Measurements from ENCODE around the gene PCDH19.

Gene PCDH19

DNA sequence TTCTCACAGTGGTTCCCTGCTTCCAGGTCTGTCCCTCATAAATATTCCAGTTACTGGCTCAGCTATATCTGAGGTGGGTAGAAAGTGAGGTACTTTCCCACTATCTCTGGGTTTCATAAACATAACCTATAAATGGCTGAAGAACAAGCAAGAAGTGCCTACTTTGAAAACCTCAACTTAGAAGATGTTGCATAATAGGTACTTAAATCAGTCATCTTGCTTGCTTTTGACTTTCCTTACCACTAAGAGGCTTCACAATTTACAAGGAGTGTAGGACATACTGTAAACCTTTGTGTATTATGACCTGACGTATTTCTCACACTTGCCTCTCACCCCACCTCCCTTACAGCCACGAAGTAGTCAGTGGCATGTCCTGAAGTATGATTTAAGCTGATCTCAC, 145.9 kb downstream of the PCDH19 start:
- FAIRE-seq, result no peak
- TF ChIP-seq, protein P1, sequence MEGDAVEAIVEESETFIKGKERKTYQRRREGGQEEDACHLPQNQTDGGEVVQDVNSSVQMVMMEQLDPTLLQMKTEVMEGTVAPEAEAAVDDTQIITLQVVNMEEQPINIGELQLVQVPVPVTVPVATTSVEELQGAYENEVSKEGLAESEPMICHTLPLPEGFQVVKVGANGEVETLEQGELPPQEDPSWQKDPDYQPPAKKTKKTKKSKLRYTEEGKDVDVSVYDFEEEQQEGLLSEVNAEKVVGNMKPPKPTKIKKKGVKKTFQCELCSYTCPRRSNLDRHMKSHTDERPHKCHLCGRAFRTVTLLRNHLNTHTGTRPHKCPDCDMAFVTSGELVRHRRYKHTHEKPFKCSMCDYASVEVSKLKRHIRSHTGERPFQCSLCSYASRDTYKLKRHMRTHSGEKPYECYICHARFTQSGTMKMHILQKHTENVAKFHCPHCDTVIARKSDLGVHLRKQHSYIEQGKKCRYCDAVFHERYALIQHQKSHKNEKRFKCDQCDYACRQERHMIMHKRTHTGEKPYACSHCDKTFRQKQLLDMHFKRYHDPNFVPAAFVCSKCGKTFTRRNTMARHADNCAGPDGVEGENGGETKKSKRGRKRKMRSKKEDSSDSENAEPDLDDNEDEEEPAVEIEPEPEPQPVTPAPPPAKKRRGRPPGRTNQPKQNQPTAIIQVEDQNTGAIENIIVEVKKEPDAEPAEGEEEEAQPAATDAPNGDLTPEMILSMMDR (IDR thresholded peaks at IDR 0.05; ENCODE audit: insufficient read depth, missing control alignments), result no peak
- no peak for DNase-seq (ENCODE audit: insufficient read length, low spot score)

DNA sequence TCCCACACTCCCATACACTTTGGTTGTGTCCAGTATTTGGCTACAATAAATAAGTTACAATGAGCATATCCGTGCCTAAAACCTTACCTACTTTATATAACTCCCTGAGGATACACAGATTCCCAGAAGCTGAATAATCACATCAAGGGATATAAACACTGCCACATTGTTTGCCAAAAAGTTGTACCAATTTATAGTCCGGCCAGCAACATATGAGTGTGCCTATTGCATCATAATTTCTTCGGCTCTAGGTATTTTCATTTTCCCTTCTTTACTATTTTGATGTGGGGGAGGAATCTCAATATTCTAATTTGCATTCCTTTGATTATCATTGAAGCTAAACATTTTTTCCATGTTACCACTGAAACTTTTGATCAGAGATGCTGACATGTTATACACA, 146.4 kb downstream of the PCDH19 start:
- DNase-seq (ENCODE audit: insufficient read length, low spot score), result no peak
- no peak for FAIRE-seq
- TF ChIP-seq, protein P1 (IDR thresholded peaks at IDR 0.05; ENCODE audit: insufficient read depth, missing control alignments), result no peak

DNA sequence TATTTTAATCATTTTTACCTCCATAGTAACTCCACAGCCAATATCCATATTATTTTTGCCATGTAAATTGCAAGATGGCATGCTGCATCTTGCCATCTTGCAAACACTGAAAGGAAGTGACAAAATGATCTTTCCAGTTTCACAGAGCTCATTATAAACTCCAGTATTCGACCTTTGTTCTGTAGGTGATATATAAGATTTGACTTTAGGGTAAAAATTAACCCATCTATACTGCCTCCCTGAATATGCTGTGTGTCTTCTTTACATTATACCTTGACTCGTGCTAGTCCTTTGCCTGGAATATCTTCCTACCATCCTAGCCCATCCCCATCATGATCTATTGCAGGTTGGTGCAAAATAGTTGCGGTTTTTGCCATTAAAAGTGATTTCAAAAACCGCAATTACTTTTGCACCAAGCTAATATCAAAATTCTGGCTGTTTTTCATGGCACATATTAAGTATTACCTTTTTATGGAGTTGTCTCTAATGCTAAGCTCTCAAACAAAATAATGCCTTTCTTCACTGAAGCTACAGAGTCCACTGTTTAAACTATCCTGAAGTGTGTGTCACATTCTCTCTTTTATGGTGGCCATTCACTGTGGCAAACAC, 161.1 kb downstream of the PCDH19 start:
- FAIRE-seq, result no peak
- no peak for DNase-seq (ENCODE audit: insufficient read length, low spot score)
- TF ChIP-seq, protein P1 (IDR thresholded peaks at IDR 0.05; ENCODE audit: insufficient read depth, missing control alignments), result no peak

DNA sequence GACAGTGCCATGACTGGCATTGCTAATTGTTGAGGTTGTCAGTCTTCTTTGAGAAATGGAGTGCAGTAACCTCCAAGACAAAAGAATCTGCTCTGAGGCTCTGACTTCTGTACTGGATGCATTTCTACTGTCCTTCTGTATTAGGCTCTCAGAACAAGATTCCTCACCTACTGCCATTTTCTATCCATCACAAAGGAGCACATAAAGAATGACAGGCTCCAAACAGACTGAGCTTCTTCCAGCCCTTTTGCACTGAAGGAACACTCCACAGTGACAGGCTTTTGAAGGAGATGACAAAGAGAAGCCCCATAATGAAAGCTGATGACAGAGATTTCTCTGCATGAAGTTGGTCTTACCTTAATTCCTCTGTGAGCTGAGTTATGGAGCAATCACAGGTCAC, 162.2 kb downstream of the PCDH19 start:
- FAIRE-seq, result no peak

DNA sequence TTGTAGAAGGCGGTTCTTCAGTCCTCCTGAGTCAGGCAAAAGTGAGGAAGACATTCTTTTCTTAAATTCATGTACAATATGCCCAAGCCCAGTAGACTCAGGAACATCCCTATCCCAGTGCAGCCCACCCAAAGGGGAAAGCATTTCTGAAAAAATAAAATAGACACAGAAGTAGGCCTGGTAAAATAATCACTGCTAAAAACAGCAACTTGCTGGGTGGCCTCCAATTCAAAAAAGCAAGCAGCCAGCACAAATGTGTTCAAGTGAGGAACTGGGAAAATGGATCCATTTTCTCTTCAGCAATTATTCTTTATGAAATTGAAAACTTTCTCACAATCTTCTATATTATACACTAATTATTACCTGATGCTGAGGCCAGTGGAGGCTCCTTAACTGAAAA, 165.4 kb downstream of the PCDH19 start:
- DNase-seq (ENCODE audit: insufficient read length, low spot score) (no peak), FAIRE-seq (no peak)
- TF ChIP-seq, protein P1 (IDR thresholded peaks at IDR 0.05; ENCODE audit: insufficient read depth, missing control alignments), result no peak

More for the DNA sequence above, 162.2 kb downstream of the PCDH19 start:
- TF ChIP-seq, protein P1 (IDR thresholded peaks at IDR 0.05; ENCODE audit: insufficient read depth, missing control alignments), result no peak
- DNase-seq (ENCODE audit: insufficient read length, low spot score), result no peak
